ENCODE results near the gene TBL1X. TPM values are rescaled to one million over a fixed set of nuclear protein-coding genes. Genes with fewer than 3 reads are reported as not detected.

The TBL1X gene
- total RNA-seq, 6 donors from 2014 or later, result 6.3 to 21.4 (median 12.8) TPM

GRCh38 chrX:9627922-9628321 lies 163.1 kb downstream of the TBL1X start:
- H3K4me1 ChIP-seq, result no peaks in the 10 kb centered on the region
- no peak overlapping the region for H3K27ac ChIP-seq
- DNase-seq (no peak), ATAC-seq (ENCODE audit: low FRiP score in 2 of 2) (no peak)
- TF ChIP-seq POLR2A (IDR thresholded peaks at IDR 0.05), result no peak
- no peak for TF ChIP-seq CTCF (IDR thresholded peaks at IDR 0.05)
- no peak for TF ChIP-seq EP300 (IDR thresholded peaks at IDR 0.05)
- no peak for TF ChIP-seq POLR2AphosphoS5 (IDR thresholded peaks at IDR 0.05)
- no peaks in the 10 kb centered on the region for H3K36me3 ChIP-seq
- no peaks in the 10 kb centered on the region for H3K9me3 ChIP-seq
- WGBS, 2 donors, result 22 to 100% methylated on average over 1 of the region's 1 CpG
- H3K27me3 ChIP-seq, result no peaks in the 10 kb centered on the region
- no peak overlapping the region for H3K4me3 ChIP-seq

- ATAC-seq (ENCODE audit: low FRiP score in 2 of 2) (no peak), DNase-seq (no peak)
- no peak for TF ChIP-seq POLR2AphosphoS5 (IDR thresholded peaks at IDR 0.05)
- TF ChIP-seq CTCF (IDR thresholded peaks at IDR 0.05), result no peak
- Histone ChIP-seq H3K4me3 (no peak overlapping the region), H3K4me1 (no peaks in the 10 kb centered on the region), H3K36me3 (no peaks in the 10 kb centered on the region), H3K27ac (no peak overlapping the region), H3K27me3 (no peaks in the 10 kb centered on the region), H3K9me3 (no peaks in the 10 kb centered on the region)
- WGBS, 2 donors, result 86 to 92% methylated on average over 5 to 6 of the region's 6 CpGs
These were observed 164.1 kb downstream of the TBL1X start for GRCh38 chrX:9628779-9629493.

GRCh38 chrX:9634551-9634950 lies 169.7 kb downstream of the TBL1X start:
- TF ChIP-seq EP300 (IDR thresholded peaks at IDR 0.05) (no peak), CTCF (IDR thresholded peaks at IDR 0.05) (no peak), POLR2A (IDR thresholded peaks at IDR 0.05) (no peak), POLR2AphosphoS5 (IDR thresholded peaks at IDR 0.05) (no peak)
- Histone ChIP-seq H3K36me3 (no peaks in the 10 kb centered on the region), H3K4me3 (no peak overlapping the region), H3K9me3 (no peaks in the 10 kb centered on the region), H3K4me1 (no peaks in the 10 kb centered on the region), H3K27ac (no peak overlapping the region), H3K27me3 (no peaks in the 10 kb centered on the region)
- ATAC-seq (ENCODE audit: low FRiP score in 2 of 2) (no peak), DNase-seq (no peak)
- 43 to 51% methylated on average over 4 to 7 of the region's 7 CpGs for WGBS, 2 donors

GRCh38 chrX:9635368-9635767 lies 170.5 kb downstream of the TBL1X start:
- Histone ChIP-seq H3K27me3 (no peaks in the 10 kb centered on the region), H3K9me3 (no peaks in the 10 kb centered on the region), H3K4me1 (no peaks in the 10 kb centered on the region), H3K27ac (no peak overlapping the region), H3K4me3 (no peak overlapping the region), H3K36me3 (no peaks in the 10 kb centered on the region)
- ATAC-seq (ENCODE audit: low FRiP score in 2 of 2) (no peak), DNase-seq (no peak)
- 87 to 92% methylated on average over 3 to 4 of the region's 4 CpGs for WGBS, 2 donors
- no peak for TF ChIP-seq CTCF (IDR thresholded peaks at IDR 0.05)
- no peak for TF ChIP-seq EP300 (IDR thresholded peaks at IDR 0.05)
- no peak for TF ChIP-seq POLR2A (IDR thresholded peaks at IDR 0.05)
- no peak for TF ChIP-seq POLR2AphosphoS5 (IDR thresholded peaks at IDR 0.05)

- no peaks in the 10 kb centered on the region for H3K9me3 ChIP-seq
- WGBS, 2 donors, result 71 to 92% methylated on average over 3 to 4 of the region's 4 CpGs
- H3K27ac ChIP-seq, result no peak overlapping the region
- no peak overlapping the region for H3K4me3 ChIP-seq
- ATAC-seq (ENCODE audit: low FRiP score in 2 of 2) (no peak), DNase-seq (no peak)
- TF ChIP-seq POLR2AphosphoS5 (IDR thresholded peaks at IDR 0.05), result no peak
- no peak for TF ChIP-seq EP300 (IDR thresholded peaks at IDR 0.05)
- TF ChIP-seq POLR2A (IDR thresholded peaks at IDR 0.05), result no peak
- TF ChIP-seq CTCF (IDR thresholded peaks at IDR 0.05), result no peak
- H3K4me1 ChIP-seq, result no peaks in the 10 kb centered on the region
- no peaks in the 10 kb centered on the region for H3K36me3 ChIP-seq
- H3K27me3 ChIP-seq, result no peaks in the 10 kb centered on the region
These were observed 170.9 kb downstream of the TBL1X start for GRCh38 chrX:9635803-9636202.
